ENCODE results near the gene PADI1. TPM values are rescaled to one million over a fixed set of nuclear protein-coding genes. Genes with fewer than 3 reads are reported as not detected.

The PADI1 gene
- total and polyA plus RNA-seq, 2 of the 8 experiments (the other 6 are each of a cell fraction or from before 2014, with no cell fraction given): 0.20 to 0.30 TPM

GRCh38 chr1:17251701-17252376 lies 46.9 kb downstream of the PADI1 start:
- Histone ChIP-seq H3K9ac (replicated peaks in 1 of 4; ENCODE audit: extremely low read depth in 1 of 4, low read depth in 3 of 4, low read length in 3 of 4) (no peak overlapping the region), H2BK5ac (ENCODE audit: low read depth, low read length) (no peak overlapping the region; the same call in 1 of the 2 replicates), H3K23me2 (ENCODE audit: low read depth, low read length) (no peaks in the 10 kb centered on the region), H3K23ac (ENCODE audit: insufficient read length) (no peak overlapping the region), H3K4me2 (ENCODE audit: insufficient read depth in 1 of 2, low read depth in 2 of 2, low read length in 2 of 2) (no peak overlapping the region), H2BK15ac (ENCODE audit: low read length) (no peak overlapping the region), H3K4me3 (ENCODE audit: extremely low read depth in 1 of 4, insufficient read depth in 2 of 4, low read depth in 3 of 4, low read length in 4 of 4) (no peak overlapping the region), H3K4me1 (replicated peaks in 1 of 4; ENCODE audit: control insufficient read depth in 3 of 4, insufficient read depth in 4 of 4, low read length in 3 of 4) (peaks cover 0 to 3% (median under 1%) of the 10 kb centered on the region in 4 experiments; a peak in 1 of 7 replicates), H3K79me1 (ENCODE audit: low read depth, low read length) (no peaks in the 10 kb centered on the region), H3K4ac (replicated peaks; ENCODE audit: insufficient read length, low read depth, low read length) (no peak overlapping the region), H3K27ac (ENCODE audit: low read depth, low read length) (no peak overlapping the region), H4K5ac (ENCODE audit: insufficient read length, low read depth, low read length) (no peak overlapping the region), H2BK20ac (ENCODE audit: low read length) (no peak overlapping the region), H3K27me3 (replicated peaks in 1 of 4; ENCODE audit: control insufficient read depth in 3 of 4, extremely low read depth in 1 of 4, insufficient read depth in 3 of 4, low read length in 3 of 4) (no peaks in the 10 kb centered on the region), H4K8ac (ENCODE audit: extremely low read depth, insufficient read depth, low read length) (no peak overlapping the region), H4K20me1 (replicated peaks in 1 of 2; ENCODE audit: control insufficient read depth in 1 of 2, insufficient read depth in 2 of 2, low read length in 2 of 2) (no peaks in the 10 kb centered on the region), H2BK120ac (replicated peaks; ENCODE audit: low read depth, low read length) (no peak overlapping the region), H4K91ac (replicated peaks; ENCODE audit: insufficient read length, low read length) (no peak overlapping the region), H3K56ac (replicated peaks; ENCODE audit: insufficient read length, low read depth, low read length) (no peak overlapping the region), H3K18ac (ENCODE audit: extremely low read depth, low read length) (no peak overlapping the region), H2AK5ac (ENCODE audit: low read depth, low read length) (no peak overlapping the region), H3K36me3 (ENCODE audit: control insufficient read depth in 2 of 4, insufficient read depth in 4 of 4, low read length in 3 of 4) (no peaks in the 10 kb centered on the region), H2AFZ (ENCODE audit: low read length) (no peak overlapping the region), H3K9me3 (ENCODE audit: insufficient read depth in 2 of 2, low read depth in 1 of 2, low read length in 1 of 2) (no peaks in the 10 kb centered on the region), H2BK12ac (ENCODE audit: low read depth, low read length) (no peak overlapping the region), H3K79me2 (ENCODE audit: control insufficient read depth in 1 of 2, insufficient read depth in 2 of 2, low read length in 2 of 2) (no peaks in the 10 kb centered on the region), H3K14ac (ENCODE audit: insufficient read length) (no peak overlapping the region)
- POLR2A ChIA-PET (ENCODE audit: partially characterized antibody): no interaction called here
- TF ChIP-seq ZNF274 (IDR thresholded peaks at IDR 0.05; ENCODE audit: borderline replicate concordance, extremely low read depth, low read length): no peak
- no peak for TF ChIP-seq SP1 (IDR thresholded peaks at IDR 0.05; ENCODE audit: low read depth, low read length)
- TF ChIP-seq SP2 (IDR thresholded peaks at IDR 0.05; ENCODE audit: low read length): no peak
- no peak for TF ChIP-seq RAD21 (IDR thresholded peaks at IDR 0.05 in 1 of 2, conservative IDR thresholded peaks at IDR 0.05 in 1 of 2; ENCODE audit: low read depth in 2 of 2, low read length in 2 of 2)
- no peak for TF ChIP-seq CHD2 (IDR thresholded peaks at IDR 0.05; ENCODE audit: low read length)
- TF ChIP-seq SP4 (IDR thresholded peaks at IDR 0.05; ENCODE audit: low read length): no peak
- no peak for TF ChIP-seq CHD1 (IDR thresholded peaks at IDR 0.05; ENCODE audit: low read depth, low read length)
- TF ChIP-seq TCF12 (IDR thresholded peaks at IDR 0.05; ENCODE audit: low read depth, low read length): no peak
- no peak for TF ChIP-seq GTF2F1 (IDR thresholded peaks at IDR 0.05; ENCODE audit: borderline replicate concordance, low read depth, low read length)
- TF ChIP-seq ASH2L (IDR thresholded peaks at IDR 0.05; ENCODE audit: low read length): no peak
- no peak for TF ChIP-seq SAP30 (IDR thresholded peaks at IDR 0.05; ENCODE audit: insufficient read depth, insufficient replicate concordance, low read length)
- TF ChIP-seq MAX (IDR thresholded peaks at IDR 0.05): no peak
- no peak for TF ChIP-seq RFX5 (IDR thresholded peaks at IDR 0.05; ENCODE audit: borderline replicate concordance, low read depth, low read length)
- TF ChIP-seq CREB1 (IDR thresholded peaks at IDR 0.05): no peak
- DNase-seq (ENCODE audit: low read depth in 1 of 2, low spot score in 2 of 2): no peak
- 73% methylated on average over 3 of the region's 3 CpGs; no CpG with 5 or more reads in 1 of the 2 experiments for WGBS, 2 experiments (ENCODE audit: extremely low coverage in 1 of 2, insufficient coverage in 1 of 2, insufficient read length in 1 of 2, insufficient replicate concordance in 2 of 2, low coverage in 1 of 2, low lambda C conversion rate in 2 of 2, missing lambda C conversion rate in 1 of 2)
- CTCF ChIA-PET (ENCODE audit: partially characterized antibody): interaction anchor here (1.0 to 1.9 kb wide), 3 partner anchors 14 to 31 kb away, joined by 3 to 7 read pairs (median 4); no protein-coding TSS in a partner anchor
- no peak for FAIRE-seq
